VCaP (cell line): ENCODE results near the gene FRS2.

Experiments
- H3K27ac ChIP-seq: fragments of 450-650 bp; 2 replicates; pipeline ENCODE4 v1.5.1; 2017
- TF ChIP-seq, protein P1 (sequence below): fragments of 450-650 bp; conservative IDR thresholded peaks from 2 replicates; pipeline ENCODE4 v1.5.1; 2017; ENCODE audit warnings: mild to moderate bottlenecking, moderate library complexity

Gene FRS2

DNA sequence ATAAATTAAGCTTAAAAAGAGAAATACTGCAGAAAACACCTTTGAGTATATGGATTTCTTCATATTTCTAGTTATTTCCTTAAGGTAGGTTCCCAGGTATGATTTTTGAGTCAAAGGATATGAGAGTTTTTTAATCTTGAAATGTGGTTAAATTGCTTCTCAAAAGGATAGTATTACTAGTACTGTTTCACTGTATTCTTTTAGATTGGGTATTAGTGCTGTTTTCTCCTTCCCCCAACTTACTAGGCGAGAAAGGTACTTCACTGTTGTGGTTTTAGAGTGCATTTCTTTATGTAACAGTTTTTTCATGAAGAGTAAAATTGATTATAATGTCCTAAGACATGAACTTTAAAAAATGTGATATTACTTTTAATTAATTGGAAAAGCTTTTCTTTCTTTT lies 13.5 kb downstream of the FRS2 start:
- TF ChIP-seq, protein P1, sequence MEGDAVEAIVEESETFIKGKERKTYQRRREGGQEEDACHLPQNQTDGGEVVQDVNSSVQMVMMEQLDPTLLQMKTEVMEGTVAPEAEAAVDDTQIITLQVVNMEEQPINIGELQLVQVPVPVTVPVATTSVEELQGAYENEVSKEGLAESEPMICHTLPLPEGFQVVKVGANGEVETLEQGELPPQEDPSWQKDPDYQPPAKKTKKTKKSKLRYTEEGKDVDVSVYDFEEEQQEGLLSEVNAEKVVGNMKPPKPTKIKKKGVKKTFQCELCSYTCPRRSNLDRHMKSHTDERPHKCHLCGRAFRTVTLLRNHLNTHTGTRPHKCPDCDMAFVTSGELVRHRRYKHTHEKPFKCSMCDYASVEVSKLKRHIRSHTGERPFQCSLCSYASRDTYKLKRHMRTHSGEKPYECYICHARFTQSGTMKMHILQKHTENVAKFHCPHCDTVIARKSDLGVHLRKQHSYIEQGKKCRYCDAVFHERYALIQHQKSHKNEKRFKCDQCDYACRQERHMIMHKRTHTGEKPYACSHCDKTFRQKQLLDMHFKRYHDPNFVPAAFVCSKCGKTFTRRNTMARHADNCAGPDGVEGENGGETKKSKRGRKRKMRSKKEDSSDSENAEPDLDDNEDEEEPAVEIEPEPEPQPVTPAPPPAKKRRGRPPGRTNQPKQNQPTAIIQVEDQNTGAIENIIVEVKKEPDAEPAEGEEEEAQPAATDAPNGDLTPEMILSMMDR: no peak
- H3K27ac ChIP-seq: no peak overlapping the region

DNA sequence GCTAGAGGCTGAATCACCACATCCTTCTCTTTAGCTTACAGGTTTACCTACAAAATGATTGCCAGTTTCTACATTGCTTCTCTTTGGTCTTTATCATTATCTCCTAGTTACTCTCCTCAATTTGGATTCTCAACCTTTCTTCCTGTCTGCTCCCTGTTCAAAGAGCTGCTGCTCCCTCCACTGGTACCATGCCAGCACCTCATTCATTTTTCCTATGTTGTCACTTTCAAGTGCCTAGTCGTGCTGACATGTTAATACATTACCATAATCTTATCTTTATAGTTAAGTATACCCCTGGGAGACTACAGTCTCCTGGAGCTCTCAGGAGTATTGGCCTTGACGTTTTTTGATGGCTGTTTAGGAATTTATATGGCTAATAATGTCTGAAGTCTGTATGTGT lies 14.2 kb downstream of the FRS2 start:
- H3K27ac ChIP-seq: no peak overlapping the region
- TF ChIP-seq, protein P1: no peak

DNA sequence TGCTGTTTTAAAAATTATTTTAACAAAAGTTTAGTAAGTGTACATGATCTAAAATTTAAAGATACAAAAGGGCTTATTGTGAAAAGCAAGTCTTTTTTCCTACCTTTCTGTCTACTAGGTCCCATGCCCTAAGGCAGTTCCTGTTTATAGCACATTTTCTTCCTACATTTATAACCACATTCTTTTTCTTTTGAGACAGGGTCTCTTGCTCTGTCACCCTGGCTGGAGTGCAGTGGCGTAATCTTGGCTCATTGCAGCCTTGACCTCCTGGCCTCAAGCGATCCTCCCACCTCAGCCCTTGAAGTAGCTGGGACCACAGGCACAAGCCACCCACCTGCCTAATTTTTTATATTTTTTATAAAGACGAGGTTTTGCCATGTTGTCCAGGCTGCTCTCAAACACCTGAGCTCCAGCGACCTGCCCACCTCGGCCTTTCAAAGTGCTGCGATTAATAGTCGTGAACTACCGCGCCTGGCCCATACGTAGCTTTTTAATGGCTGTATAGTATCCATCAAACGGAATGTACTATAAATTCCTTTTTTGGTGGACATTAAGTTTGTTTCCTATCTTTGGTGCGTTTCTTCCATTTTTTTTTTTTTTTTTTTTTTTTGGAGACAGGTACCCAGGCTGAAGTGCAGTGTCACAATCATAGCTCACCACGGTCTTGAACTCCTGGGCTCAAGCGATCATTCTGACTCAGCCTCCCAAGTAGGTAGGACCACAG lies 20.9 kb downstream of the FRS2 start:
- TF ChIP-seq, protein P1: no peak
- no peak overlapping the region for H3K27ac ChIP-seq

DNA sequence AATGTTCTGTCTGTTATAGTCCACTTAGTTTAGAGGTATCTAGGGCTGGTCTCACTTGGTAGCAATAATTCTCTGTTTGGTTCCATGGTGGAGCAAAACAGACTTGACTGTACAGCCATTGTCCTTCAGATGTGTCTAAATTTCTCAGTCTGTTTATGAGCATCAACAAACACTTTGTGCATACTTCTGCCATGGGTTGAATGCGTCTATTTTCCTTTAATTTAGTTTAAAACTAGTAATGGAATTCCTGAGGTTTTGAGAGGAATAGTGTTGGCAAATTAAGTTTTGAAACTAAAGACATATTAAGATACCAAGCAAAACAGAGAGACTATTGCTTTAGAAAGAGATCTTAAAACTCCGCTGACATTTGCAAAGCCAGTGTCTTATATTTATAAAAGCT lies 22.6 kb downstream of the FRS2 start:
- H3K27ac ChIP-seq: no peak overlapping the region
- TF ChIP-seq, protein P1: no peak

DNA sequence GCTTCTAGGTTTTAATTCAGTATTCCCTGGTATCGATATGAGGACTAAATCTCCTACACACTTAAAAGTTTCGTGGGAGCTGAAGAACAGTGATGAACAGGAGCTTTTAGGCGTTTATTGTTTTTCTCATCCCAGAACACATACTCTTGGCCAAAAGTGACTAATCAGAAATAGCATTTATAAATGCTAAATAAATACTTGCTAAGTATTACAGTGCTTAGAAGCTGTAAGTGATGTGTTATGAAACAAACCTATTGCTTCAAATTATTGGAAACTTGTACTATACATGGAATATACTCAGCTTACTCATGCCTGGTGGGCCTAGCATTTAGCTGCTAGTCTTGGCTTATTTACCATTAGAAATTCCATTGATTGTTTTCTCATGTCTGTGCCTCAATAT lies 24.9 kb downstream of the FRS2 start:
- TF ChIP-seq, protein P1: no peak

DNA sequence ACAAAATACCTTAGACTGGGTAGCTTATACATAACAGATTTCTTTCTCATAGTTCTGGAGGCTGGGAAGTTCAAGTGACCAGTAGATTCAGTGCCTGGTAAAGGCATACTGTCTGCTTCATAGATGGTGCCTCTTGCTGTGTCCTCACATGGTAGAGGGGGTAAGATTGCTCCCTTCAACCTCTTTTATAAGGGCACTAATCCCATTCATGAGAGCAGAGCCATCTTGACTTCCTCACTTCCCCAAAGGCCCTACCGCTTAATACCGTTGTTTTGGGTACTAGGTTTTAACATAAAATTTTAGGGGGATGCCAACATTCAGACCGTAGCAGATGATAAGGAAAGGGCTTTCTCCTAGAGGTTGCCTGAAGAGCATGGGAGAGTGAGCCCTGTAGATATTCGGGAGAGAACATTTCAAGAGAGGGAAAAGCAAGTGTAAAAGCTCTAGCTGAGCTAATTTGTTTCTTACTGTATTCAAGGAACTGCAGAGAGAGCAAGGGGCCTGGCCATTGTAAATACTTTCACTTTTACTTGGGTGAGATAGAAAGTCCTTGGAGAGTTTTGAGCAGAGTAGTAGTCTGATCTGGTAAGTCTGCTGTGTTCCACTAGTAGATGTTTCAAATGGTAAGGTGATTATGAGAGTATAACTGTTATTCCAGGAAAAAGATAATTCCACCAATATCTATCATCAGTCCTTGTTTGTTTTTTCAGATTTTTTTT lies 27.3 kb downstream of the FRS2 start:
- TF ChIP-seq, protein P1: no peak
- no peak overlapping the region for H3K27ac ChIP-seq

More for the DNA sequence above, 24.9 kb downstream of the FRS2 start:
- H3K27ac ChIP-seq: no peak overlapping the region

DNA sequence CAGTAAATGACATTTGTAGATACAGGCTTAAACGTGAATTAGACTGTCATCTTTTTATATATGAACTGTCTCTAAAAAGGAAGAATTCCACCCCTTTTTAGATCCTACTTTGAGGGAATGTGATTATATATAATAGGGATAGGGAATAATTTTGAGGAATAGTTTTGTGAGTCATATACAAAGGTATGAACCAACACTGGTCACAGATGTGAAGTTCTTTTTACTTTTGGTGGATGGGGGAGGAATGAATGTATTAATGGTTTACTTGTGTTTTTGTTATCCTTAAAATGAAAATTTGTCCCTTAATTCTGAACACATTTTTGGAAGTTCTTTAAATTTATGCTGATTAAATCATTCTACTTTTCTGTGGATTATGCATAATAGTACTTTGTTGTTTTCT lies 30.4 kb downstream of the FRS2 start:
- no peak overlapping the region for H3K27ac ChIP-seq
- TF ChIP-seq, protein P1: no peak
